Subcutaneous adipose tissue (tissue), 4 donors: ENCODE data around the gene PKP2. TPM values are rescaled to one million over a fixed set of nuclear protein-coding genes. Genes with fewer than 3 reads are reported as not detected.

Experiments used
- CTCF ChIP-seq: fragments of 450-650 bp; IDR thresholded peaks from one replicate; pipeline ENCODE4 v1.5.1; 2016; ENCODE audit warnings: low read depth, mild to moderate bottlenecking, control low read depth, antibody characterized with exemption, moderate library complexity
- total RNA-seq, 4 donors: library from RNA; depleted of rRNA; stranded (reverse); fragments of >200 nt; gene quantifications; one replicate each; pipeline ENCODE4 v1.1.0, GENCODE V29; 2016

The PKP2 gene
- total RNA-seq, 4 donors from 2014 or later: 21.7 to 75.2 (median 39.7) TPM

GRCh38 chr12:32894566-32894965 is 2.0 kb downstream of the PKP2 start:
- TF ChIP-seq CTCF: no peak

- TF ChIP-seq CTCF: no peak
Observed at GRCh38 chr12:32893458-32893857, 3.1 kb downstream of the PKP2 start.

GRCh38 chr12:32893043-32893442 is 3.5 kb downstream of the PKP2 start:
- no peak for TF ChIP-seq CTCF

DNA sequence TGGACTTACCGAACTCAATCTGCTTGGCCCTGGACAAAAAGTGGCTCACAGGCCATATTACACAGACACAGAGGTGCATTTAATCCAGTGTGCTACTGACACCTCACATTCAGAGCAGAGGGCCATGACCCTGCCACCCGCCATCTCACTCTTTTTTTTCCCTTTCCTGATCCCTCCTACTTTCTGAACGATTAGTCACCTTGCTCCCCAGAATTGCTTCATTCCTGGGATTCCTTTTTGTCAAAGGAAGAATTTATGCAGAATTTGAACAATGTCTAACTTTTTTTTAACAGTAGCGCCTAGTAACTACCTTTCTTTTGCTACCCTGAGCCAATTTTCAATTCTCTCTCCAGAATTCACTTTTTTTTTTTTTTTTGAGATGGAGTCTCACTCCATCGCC is 4.6 kb downstream of the PKP2 start:
- TF ChIP-seq CTCF: no peak

GRCh38 chr12:32891526-32891925 is 5.1 kb downstream of the PKP2 start:
- TF ChIP-seq CTCF: no peak

DNA sequence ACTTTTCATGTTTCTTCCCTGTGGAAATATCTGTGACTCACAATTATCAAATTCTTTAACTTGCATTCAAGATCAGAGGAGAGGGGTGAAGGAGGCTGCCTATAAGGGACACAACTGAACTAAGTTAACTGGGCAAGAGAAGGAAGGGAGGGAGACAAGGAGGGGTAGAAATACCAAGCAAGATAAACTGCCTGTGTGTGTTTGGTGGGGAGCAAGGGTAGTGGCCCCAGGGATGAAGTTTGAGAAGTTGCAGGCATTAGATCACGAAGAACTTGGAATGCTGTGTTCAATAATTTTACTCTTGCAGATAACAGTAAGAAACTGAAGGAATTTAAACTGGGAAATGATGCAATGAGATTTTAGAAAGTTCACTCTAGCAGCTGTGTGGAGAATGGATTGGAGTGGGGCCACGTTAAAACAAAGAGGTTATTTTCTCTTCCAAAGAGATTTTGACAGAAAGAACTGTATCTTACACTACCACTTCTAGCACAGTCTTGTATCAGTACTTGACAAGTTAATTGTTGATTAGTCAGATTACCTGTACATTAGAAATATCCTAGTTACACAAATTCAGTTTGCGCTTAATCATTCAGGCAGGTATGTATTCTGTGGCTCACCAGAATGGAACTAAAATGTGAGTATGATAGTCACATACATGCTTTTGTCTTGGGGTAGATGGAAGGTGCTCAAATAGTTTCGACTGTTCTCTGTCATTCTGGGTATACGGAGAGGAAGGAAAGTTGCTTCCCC is 7.4 kb downstream of the PKP2 start:
- no peak for TF ChIP-seq CTCF

DNA sequence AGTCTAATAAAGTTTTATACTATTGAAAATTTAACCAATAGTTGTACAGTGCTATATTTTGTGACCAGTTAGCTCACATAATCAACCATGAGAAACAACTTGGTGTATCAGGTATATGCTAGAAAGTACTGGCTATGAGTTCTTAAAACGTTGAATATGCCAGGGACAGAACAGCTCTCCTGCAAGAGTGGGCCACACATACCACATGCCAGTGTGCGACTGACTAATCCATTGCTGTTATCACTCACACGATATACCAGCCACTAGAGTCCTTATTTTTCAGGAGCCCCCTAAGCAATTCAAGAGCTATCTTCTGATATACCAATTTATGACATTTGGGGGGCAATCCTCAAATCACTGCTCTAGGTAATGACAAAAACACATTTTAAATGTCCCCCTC is 9.5 kb downstream of the PKP2 start:
- no peak for TF ChIP-seq CTCF
